PFSK-1 (cell line): ENCODE results near the gene RNF31.

Experiments
- FOXP2 ChIP-seq: optimal IDR thresholded peaks from 2 replicates; pipeline ENCODE3; 2011; ENCODE audit warnings: borderline replicate concordance, control low read depth, inconsistent platforms; ENCODE audit not compliant: insufficient read depth; ENCODE audit errors: extremely low read length, extremely low read depth
- POLR2AphosphoS5 ChIP-seq: IDR thresholded peaks from 2 replicates; pipeline ENCODE4 v1.6.1; 2012; ENCODE audit warnings: low read depth, mild to moderate bottlenecking, control low read depth, low read length, moderate library complexity
- SIN3A ChIP-seq: IDR thresholded peaks from 2 replicates; pipeline ENCODE4 v1.6.1; 2012; ENCODE audit warnings: mild to moderate bottlenecking, low read length, moderate library complexity, borderline replicate concordance; ENCODE audit not compliant: insufficient read depth
- TAF1 ChIP-seq: IDR thresholded peaks from 2 replicates; pipeline ENCODE4 v1.6.1; 2012; ENCODE audit warnings: low read length, control low read depth, borderline replicate concordance; ENCODE audit not compliant: insufficient read depth
- TF ChIP-seq, protein P1 (sequence below), 2 experiments: IDR thresholded peaks; 2 replicates each; pipeline versions ENCODE4 v1.6.1 to v1.8.0; 2011 to 2012; ENCODE audit warnings: low read depth in 2 of 2, low read length in 2 of 2, control low read depth in 1 of 2, inconsistent platforms in 1 of 2, mild to moderate bottlenecking in 1 of 2, moderate library complexity in 1 of 2; ENCODE audit not compliant: insufficient read depth in 1 of 2

Gene RNF31

DNA sequence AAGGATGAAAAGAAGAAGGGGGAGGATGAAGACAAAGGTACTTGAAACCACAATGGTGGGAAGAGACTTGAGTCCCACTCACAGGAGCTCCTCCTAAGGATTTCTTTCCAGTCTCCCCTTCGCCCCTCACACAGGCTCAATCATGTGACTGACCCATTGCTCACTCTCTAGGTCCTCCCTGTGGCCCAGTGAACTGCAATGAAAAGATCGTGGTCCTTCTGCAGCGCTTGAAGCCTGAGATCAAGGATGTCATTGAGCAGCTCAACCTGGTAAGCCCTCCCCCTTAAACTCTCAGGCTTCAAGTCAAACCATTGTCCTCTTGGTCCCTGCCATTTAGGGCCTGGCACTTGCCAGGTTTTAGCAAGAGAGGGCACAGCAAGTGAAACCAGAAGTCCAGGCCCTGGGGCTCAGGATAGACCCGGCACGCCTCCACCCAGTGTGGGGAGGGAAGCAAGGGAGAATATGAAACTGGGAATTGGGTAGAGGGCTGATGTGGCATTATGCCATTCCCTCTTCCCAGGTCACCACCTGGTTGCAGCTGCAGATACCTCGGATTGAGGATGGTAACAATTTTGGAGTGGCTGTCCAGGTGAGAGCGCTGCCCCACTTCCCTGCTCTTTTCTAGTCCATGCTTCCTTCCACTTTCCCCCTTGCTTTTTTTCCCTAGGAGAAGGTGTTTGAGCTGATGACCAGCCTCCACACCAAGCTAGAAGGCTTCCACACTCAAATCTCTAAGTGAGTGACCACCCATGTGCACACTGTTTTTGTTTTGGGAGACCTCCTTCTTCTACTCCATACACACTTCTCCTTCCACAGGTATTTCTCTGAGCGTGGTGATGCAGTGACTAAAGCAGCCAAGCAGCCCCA lies 9.5 kb upstream of the RNF31 start:
- TF ChIP-seq POLR2AphosphoS5 (no peak), FOXP2 (no peak), TAF1 (no peak), SIN3A (no peak)
- TF ChIP-seq, protein P1, sequence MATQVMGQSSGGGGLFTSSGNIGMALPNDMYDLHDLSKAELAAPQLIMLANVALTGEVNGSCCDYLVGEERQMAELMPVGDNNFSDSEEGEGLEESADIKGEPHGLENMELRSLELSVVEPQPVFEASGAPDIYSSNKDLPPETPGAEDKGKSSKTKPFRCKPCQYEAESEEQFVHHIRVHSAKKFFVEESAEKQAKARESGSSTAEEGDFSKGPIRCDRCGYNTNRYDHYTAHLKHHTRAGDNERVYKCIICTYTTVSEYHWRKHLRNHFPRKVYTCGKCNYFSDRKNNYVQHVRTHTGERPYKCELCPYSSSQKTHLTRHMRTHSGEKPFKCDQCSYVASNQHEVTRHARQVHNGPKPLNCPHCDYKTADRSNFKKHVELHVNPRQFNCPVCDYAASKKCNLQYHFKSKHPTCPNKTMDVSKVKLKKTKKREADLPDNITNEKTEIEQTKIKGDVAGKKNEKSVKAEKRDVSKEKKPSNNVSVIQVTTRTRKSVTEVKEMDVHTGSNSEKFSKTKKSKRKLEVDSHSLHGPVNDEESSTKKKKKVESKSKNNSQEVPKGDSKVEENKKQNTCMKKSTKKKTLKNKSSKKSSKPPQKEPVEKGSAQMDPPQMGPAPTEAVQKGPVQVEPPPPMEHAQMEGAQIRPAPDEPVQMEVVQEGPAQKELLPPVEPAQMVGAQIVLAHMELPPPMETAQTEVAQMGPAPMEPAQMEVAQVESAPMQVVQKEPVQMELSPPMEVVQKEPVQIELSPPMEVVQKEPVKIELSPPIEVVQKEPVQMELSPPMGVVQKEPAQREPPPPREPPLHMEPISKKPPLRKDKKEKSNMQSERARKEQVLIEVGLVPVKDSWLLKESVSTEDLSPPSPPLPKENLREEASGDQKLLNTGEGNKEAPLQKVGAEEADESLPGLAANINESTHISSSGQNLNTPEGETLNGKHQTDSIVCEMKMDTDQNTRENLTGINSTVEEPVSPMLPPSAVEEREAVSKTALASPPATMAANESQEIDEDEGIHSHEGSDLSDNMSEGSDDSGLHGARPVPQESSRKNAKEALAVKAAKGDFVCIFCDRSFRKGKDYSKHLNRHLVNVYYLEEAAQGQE (IDR thresholded peaks at IDR 0.05; ENCODE audit: insufficient read depth in 1 of 2, low read depth in 2 of 2, low read length in 2 of 2): no peak

- TF ChIP-seq TAF1: no peak
- no peak for TF ChIP-seq FOXP2
- TF ChIP-seq, protein P1 (IDR thresholded peaks at IDR 0.05; ENCODE audit: insufficient read depth in 1 of 2, low read depth in 2 of 2, low read length in 2 of 2): no peak
- TF ChIP-seq POLR2AphosphoS5: no peak; the same call in 1 of the 2 replicates
- no peak for TF ChIP-seq SIN3A
These were observed 8.7 kb upstream of the RNF31 start for GRCh38 chr14:24138396-24139271.

DNA sequence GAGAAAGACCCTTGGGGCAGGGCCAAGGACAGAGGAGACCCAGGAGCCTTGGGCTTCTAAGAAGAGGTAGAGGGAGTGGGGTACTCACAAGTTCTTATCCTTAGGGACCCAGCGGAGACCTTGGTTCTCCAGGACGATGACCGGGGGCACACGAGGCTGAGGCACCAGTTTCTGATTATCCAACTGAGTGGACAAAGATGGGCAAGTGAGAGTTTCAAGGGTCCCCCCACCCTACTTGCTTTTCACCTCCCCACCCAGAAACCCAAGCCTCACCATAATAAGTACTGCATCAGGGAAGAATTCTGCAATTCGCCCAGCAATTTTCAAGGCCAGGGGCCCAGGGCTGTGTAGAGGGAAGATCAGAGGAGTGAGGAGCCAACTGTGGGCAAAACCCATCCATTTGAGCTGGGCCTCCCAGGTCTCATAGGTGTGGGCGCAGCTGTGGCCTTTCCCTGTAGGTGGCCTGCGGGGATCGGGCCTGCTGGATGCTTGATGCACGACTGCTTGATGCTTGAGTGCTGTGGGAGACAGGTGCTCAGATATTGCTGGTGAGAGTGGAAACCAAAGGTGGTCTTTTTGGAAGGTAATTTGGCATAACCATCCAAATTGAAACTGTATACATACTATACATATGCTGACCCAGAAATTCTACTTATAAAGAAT lies 7.9 kb upstream of the RNF31 start:
- TF ChIP-seq, protein P1 (IDR thresholded peaks at IDR 0.05; ENCODE audit: insufficient read depth in 1 of 2, low read depth in 2 of 2, low read length in 2 of 2): no peak
- no peak for TF ChIP-seq SIN3A
- TF ChIP-seq FOXP2: no peak
- no peak for TF ChIP-seq POLR2AphosphoS5
- no peak for TF ChIP-seq TAF1

DNA sequence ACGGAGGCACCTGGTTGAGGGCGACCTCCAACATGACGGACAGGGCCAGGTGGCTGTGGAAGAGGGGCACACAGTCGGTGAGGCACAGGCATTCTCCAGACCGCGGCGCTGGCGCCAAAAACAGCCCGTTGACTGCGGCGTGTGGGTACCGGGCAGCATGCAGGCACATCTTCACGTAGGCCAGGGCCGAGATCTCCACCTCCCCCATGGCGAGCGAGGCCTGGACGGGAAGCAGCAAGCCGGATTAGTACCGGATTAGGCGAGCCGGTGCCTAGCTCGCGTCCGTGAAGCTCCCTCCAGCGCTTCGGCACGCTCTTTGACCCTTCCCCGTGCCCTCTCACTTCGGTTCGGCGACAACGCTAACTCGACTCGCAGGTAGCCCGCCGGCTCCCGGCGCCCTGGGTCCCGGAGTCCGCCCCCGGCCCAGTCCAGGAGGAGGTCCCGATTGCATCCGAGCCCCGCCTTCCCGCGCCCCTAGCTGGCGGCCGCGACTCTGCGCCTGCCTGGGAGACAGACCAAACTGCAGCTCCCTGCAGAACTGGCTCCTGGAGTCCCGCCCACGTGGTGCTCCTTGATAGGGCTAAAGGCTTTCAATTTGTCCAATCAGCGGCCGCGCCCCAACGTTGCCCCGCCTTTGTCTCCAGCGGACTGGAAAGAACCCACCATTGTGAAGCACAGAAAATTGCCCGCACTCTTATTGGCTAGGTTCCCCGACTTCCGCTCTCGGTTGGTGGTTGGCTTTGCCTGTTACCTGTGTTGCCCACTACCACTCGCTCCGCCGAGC lies 6.0 kb upstream of the RNF31 start, which contains the start of gene EMC9:
Gene EMC9 (minus strand): TSS at position 495 of the 784 bp plus-strand sequence. CDS start 287 bp downstream, at position 208.
- TF ChIP-seq, protein P1 (IDR thresholded peaks at IDR 0.05; ENCODE audit: insufficient read depth in 1 of 2, low read depth in 2 of 2, low read length in 2 of 2): 0 out of 4 replicates have a peak, but pooled peaks of 1 of the 2 experiments have one; percentile 6
- TF ChIP-seq SIN3A (no peak), FOXP2 (no peak), TAF1 (peak; percentile 83; the same call in 1 of the 2 replicates), POLR2AphosphoS5 (peak; percentile 69)
